GM13976 (cell line): ENCODE results near the gene TTC9.

Experiments used
- DNase-seq: peaks from one replicate; pipeline ENCODE4 v3.0.0; 2012; ENCODE audit warnings: low spot score
- CTCF ChIP-seq: IDR thresholded peaks from 2 replicates; pipeline ENCODE4 v1.5.1; 2012; ENCODE audit warnings: borderline replicate concordance, mild to moderate bottlenecking; ENCODE audit not compliant: insufficient read depth; ENCODE audit errors: extremely low read depth, missing control alignments, control extremely low read depth
- in situ Hi-C: fragments of 300-500 bp; cut with MboI; formaldehyde crosslinking; loops from one replicate; pipeline ENCODE4 v1.12.0; 2022; ENCODE audit warnings: low sequenced_read_pairs, mixed read lengths, inconsistent platforms; ENCODE audit not compliant: unreplicated experiment

The TTC9 gene

GRCh38 chr14:70660967-70661893 is 19.5 kb downstream of the TTC9 start:
- no peak for DNase-seq
- in situ Hi-C loops = no loop called here
- peak; percentile 7 for TF ChIP-seq CTCF

- in situ Hi-C loops = no loop called here
- TF ChIP-seq CTCF = no peak
- no peak for DNase-seq
Measured at GRCh38 chr14:70662080-70662479, 20.4 kb downstream of the TTC9 start.

GRCh38 chr14:70662816-70663215 is 21.1 kb downstream of the TTC9 start:
- no peak for TF ChIP-seq CTCF
- in situ Hi-C loops = no loop called here

GRCh38 chr14:70663707-70664179 is 22.0 kb downstream of the TTC9 start:
- peak; percentile 38 for DNase-seq
- in situ Hi-C loops = no loop called here
- no peak for TF ChIP-seq CTCF

More at GRCh38 chr14:70662816-70663215, 21.1 kb downstream of the TTC9 start:
- DNase-seq = no peak

GRCh38 chr14:70664698-70665447 is 23.2 kb downstream of the TTC9 start:
- no peak for DNase-seq
- TF ChIP-seq CTCF = no peak
- in situ Hi-C loops = no loop called here

GRCh38 chr14:70665448-70666360 is 24.0 kb downstream of the TTC9 start:
- no peak for TF ChIP-seq CTCF
- in situ Hi-C loops = no loop called here
- DNase-seq = peak; percentile 60
